Effector CD4-positive, alpha-beta T cell (primary cell): ENCODE data around the gene AAMP.

Source experiments
- DNase-seq: peaks from one replicate; pipeline ENCODE4 v3.0.0-alpha.2; 2020

AAMP gene

DNA sequence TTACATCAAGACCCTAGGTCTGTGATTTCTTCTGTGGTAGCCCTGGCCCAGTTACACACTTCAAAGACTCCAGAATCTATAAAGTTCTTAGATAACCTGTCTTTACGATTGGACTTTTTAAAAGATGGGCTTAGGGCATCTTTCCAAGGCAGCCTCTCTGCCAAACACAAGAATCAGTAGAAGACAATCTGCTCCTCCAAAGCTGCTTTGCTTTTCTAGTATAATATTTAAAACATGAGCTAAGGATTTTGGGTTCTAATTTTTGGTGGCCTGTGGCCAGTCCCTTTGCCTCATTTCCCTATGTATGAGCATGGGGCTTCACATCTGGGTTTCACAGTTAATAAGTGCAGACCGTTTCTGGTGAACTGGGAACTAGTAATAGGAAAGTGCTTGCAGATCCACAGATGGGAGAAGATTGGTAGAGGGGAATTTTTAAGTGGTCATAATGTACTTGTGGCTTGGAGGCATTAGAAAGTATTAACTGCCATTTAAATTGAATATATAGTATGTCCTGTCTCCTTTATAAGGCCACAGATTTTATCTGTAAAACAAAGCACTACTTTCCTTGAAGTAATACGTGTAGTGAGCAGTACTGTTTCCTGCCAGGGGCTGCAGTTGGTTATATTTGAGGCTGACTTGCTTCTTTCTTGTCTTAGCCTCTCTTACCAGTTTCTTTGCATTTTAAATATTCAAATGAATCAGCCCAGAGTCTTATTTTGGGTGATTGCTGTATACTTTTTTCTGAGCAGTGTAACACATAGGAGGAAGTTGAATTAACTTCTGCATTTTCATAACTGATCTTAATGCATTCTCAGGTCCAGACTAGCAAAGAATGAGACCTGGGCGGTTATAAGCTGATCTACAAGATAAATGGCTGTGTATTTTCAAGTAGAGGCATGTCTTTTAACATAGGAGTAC, 51.4 kb downstream of the AAMP start:
- no peak for DNase-seq

DNA sequence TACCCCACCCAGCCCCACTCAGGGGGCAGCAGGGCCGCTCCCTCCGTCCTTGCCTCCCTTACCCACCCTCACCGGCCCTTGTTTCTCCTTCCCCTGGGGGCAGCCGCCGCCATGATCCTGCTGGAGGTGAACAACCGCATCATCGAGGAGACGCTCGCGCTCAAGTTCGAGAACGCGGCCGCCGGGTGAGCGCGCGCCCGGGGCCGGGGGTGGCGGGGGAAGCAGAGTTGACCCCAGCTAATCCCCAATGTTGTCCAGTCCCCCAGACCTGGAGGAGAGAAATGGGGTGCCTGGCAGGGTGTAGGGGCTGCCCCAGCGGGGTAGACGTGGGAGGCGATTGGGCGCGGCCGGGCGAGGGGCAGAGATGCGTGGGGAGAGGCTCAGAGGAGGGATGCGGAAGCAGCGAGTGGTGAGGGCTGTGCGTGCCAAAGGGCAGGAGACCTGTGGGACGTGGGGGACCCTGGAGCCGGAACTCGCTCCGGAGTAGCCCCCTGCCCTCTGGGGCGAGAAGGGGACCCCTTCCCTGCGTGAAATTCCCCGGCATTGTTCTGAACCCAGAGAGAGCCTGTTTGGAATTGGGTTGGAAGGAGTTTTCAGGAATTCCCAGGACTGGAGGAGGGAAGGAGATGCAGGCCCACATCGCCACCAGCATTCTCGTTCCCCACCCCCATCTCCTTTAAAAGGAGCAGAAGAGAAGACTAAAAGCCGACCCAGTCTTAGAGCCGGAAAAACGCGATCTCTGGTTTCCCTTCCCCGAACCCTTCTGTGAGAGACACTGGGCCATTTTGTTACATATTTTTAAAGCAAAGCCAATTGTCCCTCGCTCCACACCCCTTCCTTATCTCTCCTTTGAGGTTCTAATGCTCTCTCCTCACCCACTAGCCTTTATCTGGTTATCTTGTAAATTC, 52.3 kb downstream of the AAMP start:
- DNase-seq = peak; percentile 51

DNA sequence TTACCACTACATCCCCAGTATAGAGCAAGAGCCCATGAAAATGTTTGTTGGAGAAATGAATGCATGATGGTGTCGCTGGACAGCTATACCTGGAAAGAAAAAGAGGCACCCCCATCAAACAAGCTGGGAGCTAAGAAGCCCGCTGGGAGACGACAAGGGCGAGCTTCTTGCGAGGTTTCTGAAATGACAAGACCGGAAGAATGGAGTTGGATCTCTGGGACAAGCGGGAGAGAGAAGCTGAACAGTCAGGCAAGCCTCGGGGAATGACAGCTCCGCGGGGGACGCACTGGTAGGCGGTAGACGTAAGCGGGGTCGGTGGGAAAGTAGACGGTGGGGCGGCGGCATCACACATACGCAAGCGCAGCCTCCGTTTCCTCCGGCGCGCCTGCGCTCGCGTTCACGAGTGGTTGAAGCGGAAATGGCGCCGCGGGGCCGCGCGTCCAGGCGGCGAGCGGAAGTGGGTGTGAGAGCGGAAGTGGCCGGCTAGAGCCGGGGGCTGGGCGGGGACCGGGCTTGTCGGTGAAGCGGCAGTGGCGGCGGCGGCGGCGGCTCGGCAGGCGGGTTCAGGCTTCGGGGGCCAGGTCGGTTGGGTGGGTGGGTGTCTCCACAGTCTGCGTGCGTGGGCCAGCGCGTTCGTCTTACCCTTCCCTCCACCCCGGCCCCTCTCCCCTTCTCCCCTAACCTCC, 53.1 kb downstream of the AAMP start, which contains the start of gene ARPC2:
Gene ARPC2, plus strand, starts transcription at position 516 of the 686 bp plus-strand sequence. CDS start 282 bp downstream, outside the sequence.
- peak; percentile 89 for DNase-seq

DNA sequence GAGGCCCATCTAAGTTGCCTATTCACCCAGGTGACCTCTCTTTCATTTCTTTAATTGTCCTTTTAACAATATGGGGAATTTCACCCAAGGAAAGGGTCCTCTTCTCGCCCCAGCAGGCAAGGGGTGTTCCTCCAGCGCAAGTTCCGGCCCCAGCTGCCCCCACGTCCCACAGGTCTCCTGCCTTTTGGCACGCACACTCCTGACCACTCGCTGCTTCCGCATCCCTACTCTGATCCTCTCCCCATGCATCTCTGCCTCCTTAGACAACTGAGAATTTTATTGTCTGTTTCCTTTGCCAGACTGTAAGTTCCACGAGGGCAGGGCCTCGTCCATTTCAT, 53.6 kb downstream of the AAMP start:
- no peak for DNase-seq
